ENCODE results near the gene DGUOK.
A peak's percentile ranks its signal among the peaks of the same experiment; 100 is the strongest.

Gene DGUOK

DNA sequence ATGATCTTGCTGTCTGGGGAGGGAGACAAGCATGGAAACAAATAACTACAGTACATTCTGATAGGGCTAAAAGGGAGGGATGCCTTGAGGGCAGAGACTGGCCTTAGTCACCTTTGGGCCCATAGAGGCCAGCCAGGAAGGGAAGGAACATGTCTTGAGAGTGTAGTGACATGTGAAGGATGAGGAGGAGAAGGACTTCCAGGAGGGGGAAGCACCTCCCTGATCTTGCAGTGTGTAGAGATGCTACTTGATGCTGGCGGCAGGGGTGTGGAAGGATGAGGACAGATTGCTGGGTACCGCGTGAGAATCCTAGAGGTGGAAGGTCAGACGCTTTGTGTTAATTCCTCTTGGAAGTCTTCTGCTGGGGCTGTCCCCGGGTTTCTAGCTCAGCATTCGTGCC is 71.1 kb downstream of the DGUOK start:
- Histone ChIP-seq H3K23ac (ENCODE audit: low read length in 2 of 2) (no peak overlapping the region), H3K27ac (ENCODE audit: low read length, poor library complexity, severe bottlenecking) (no peak overlapping the region), H3K14ac (ENCODE audit: low read length in 2 of 2) (no peak overlapping the region), H2BK12ac (ENCODE audit: low read length in 2 of 2) (no peak overlapping the region), H2AFZ (ENCODE audit: low read depth, low read length) (no peak overlapping the region), H3K79me1 (replicated peaks; ENCODE audit: low read length, poor library complexity, severe bottlenecking) (peaks cover 50% of the 10 kb centered on the region), H3K9ac (ENCODE audit: low read length) (no peak overlapping the region), H3K4ac (ENCODE audit: low read depth in 1 of 2, low read length in 2 of 2) (no peak overlapping the region), H4K8ac (ENCODE audit: low read length) (no peak overlapping the region), H2AK5ac (ENCODE audit: low read length, severe bottlenecking) (no peak overlapping the region), H3K4me1 (ENCODE audit: control insufficient read depth, insufficient read depth, low read depth, low read length) (peaks cover 26% of the 10 kb centered on the region), H3K18ac (ENCODE audit: low read depth in 1 of 2, low read length in 2 of 2) (no peak overlapping the region), H4K91ac (ENCODE audit: low read length) (no peak overlapping the region), H2BK15ac (ENCODE audit: low read depth, poor library complexity, severe bottlenecking) (no peak overlapping the region), H3K4me3 (ENCODE audit: insufficient read depth in 1 of 2, low read depth in 1 of 2, low read length in 2 of 2) (no peak overlapping the region), H2BK120ac (ENCODE audit: low read depth, low read length) (no peak overlapping the region), H3K4me2 (ENCODE audit: low read length, poor library complexity, severe bottlenecking) (no peak overlapping the region), H3K36me3 (ENCODE audit: control insufficient read depth in 1 of 2, insufficient read depth in 2 of 2, low read depth in 1 of 2, low read length in 2 of 2) (peaks cover 0 to 4% of the 10 kb centered on the region in 2 experiments), H3K27me3 (ENCODE audit: control insufficient read depth in 1 of 2, insufficient read depth in 1 of 2, low read length in 2 of 2) (peaks cover 0 to 34% of the 10 kb centered on the region in 2 experiments), H2BK5ac (ENCODE audit: low read depth, low read length, poor library complexity, severe bottlenecking) (no peak overlapping the region), H3K9me3 (ENCODE audit: control insufficient read depth, low read length) (no peaks in the 10 kb centered on the region)
- 95% methylated on average over 4 of the region's 6 CpGs for WGBS
- DNase-seq = no peak

- Histone ChIP-seq H3K4me2 (ENCODE audit: low read length, poor library complexity, severe bottlenecking) (no peak overlapping the region), H3K27ac (ENCODE audit: low read length, poor library complexity, severe bottlenecking) (no peak overlapping the region), H3K18ac (ENCODE audit: low read depth in 1 of 2, low read length in 2 of 2) (no peak overlapping the region), H2BK120ac (ENCODE audit: low read depth, low read length) (no peak overlapping the region), H4K91ac (ENCODE audit: low read length) (no peak overlapping the region), H2BK15ac (ENCODE audit: low read depth, poor library complexity, severe bottlenecking) (peak overlapping the region; percentile 78), H2BK5ac (ENCODE audit: low read depth, low read length, poor library complexity, severe bottlenecking) (no peak overlapping the region), H2AK5ac (ENCODE audit: low read length, severe bottlenecking) (no peak overlapping the region), H3K36me3 (ENCODE audit: control insufficient read depth in 1 of 2, insufficient read depth in 2 of 2, low read depth in 1 of 2, low read length in 2 of 2) (peaks cover 0 to 4% of the 10 kb centered on the region in 2 experiments), H3K4me3 (ENCODE audit: insufficient read depth in 1 of 2, low read depth in 1 of 2, low read length in 2 of 2) (no peak overlapping the region), H3K14ac (ENCODE audit: low read length in 2 of 2) (no peak overlapping the region), H3K27me3 (ENCODE audit: control insufficient read depth in 1 of 2, insufficient read depth in 1 of 2, low read length in 2 of 2) (peaks cover 0 to 34% of the 10 kb centered on the region in 2 experiments), H2AFZ (ENCODE audit: low read depth, low read length) (no peak overlapping the region), H3K79me1 (replicated peaks; ENCODE audit: low read length, poor library complexity, severe bottlenecking) (peaks cover 45% of the 10 kb centered on the region), H3K4me1 (ENCODE audit: control insufficient read depth, insufficient read depth, low read depth, low read length) (peaks cover 29% of the 10 kb centered on the region), H3K9ac (ENCODE audit: low read length) (no peak overlapping the region), H4K8ac (ENCODE audit: low read length) (no peak overlapping the region), H3K9me3 (ENCODE audit: control insufficient read depth, low read length) (no peaks in the 10 kb centered on the region), H3K23ac (ENCODE audit: low read length in 2 of 2) (no peak overlapping the region), H2BK12ac (ENCODE audit: low read length in 2 of 2) (no peak overlapping the region), H3K4ac (ENCODE audit: low read depth in 1 of 2, low read length in 2 of 2) (no peak overlapping the region)
- no peak for DNase-seq
- WGBS = 93% methylated on average over 8 of the region's 8 CpGs
Observed at GRCh38 chr2:73998451-73998850, 71.8 kb downstream of the DGUOK start.

GRCh38 chr2:73998933-73999332 is 72.3 kb downstream of the DGUOK start:
- H3K79me1 ChIP-seq (replicated peaks; ENCODE audit: low read length, poor library complexity, severe bottlenecking) = peaks cover 44% of the 10 kb centered on the region
- no peak overlapping the region for H3K9ac ChIP-seq (ENCODE audit: low read length)
- H3K9me3 ChIP-seq (ENCODE audit: control insufficient read depth, low read length) = no peaks in the 10 kb centered on the region
- H2BK12ac ChIP-seq (ENCODE audit: low read length in 2 of 2) = no peak overlapping the region
- H3K18ac ChIP-seq (ENCODE audit: low read depth in 1 of 2, low read length in 2 of 2) = no peak overlapping the region
- H3K23ac ChIP-seq (ENCODE audit: low read length in 2 of 2) = no peak overlapping the region
- no peak overlapping the region for H3K4ac ChIP-seq (ENCODE audit: low read depth in 1 of 2, low read length in 2 of 2)
- no peak overlapping the region for H3K14ac ChIP-seq (ENCODE audit: low read length in 2 of 2)
- no peak for DNase-seq
- H3K4me2 ChIP-seq (ENCODE audit: low read length, poor library complexity, severe bottlenecking) = no peak overlapping the region
- H2BK5ac ChIP-seq (ENCODE audit: low read depth, low read length, poor library complexity, severe bottlenecking) = no peak overlapping the region
- H3K36me3 ChIP-seq (ENCODE audit: control insufficient read depth in 1 of 2, insufficient read depth in 2 of 2, low read depth in 1 of 2, low read length in 2 of 2) = peaks cover 0 to 4% of the 10 kb centered on the region in 2 experiments
- H4K91ac ChIP-seq (ENCODE audit: low read length) = no peak overlapping the region
- no peak overlapping the region for H3K27ac ChIP-seq (ENCODE audit: low read length, poor library complexity, severe bottlenecking)
- WGBS = 94% methylated on average over 4 of the region's 4 CpGs
- no peak overlapping the region for H3K4me3 ChIP-seq (ENCODE audit: insufficient read depth in 1 of 2, low read depth in 1 of 2, low read length in 2 of 2)
- peak overlapping the region; percentile 78 for H2BK15ac ChIP-seq (ENCODE audit: low read depth, poor library complexity, severe bottlenecking)
- no peak overlapping the region for H2AK5ac ChIP-seq (ENCODE audit: low read length, severe bottlenecking)
- H4K8ac ChIP-seq (ENCODE audit: low read length) = no peak overlapping the region
- peaks cover 0 to 34% of the 10 kb centered on the region in 2 experiments for H3K27me3 ChIP-seq (ENCODE audit: control insufficient read depth in 1 of 2, insufficient read depth in 1 of 2, low read length in 2 of 2)
- no peak overlapping the region for H2AFZ ChIP-seq (ENCODE audit: low read depth, low read length)
- H3K4me1 ChIP-seq (ENCODE audit: control insufficient read depth, insufficient read depth, low read depth, low read length) = peaks cover 34% of the 10 kb centered on the region
- no peak overlapping the region for H2BK120ac ChIP-seq (ENCODE audit: low read depth, low read length)

- Histone ChIP-seq H2AK5ac (ENCODE audit: low read length, severe bottlenecking) (no peak overlapping the region), H3K9me3 (ENCODE audit: control insufficient read depth, low read length) (no peaks in the 10 kb centered on the region), H4K91ac (ENCODE audit: low read length) (no peak overlapping the region), H3K79me1 (replicated peaks; ENCODE audit: low read length, poor library complexity, severe bottlenecking) (peaks cover 53% of the 10 kb centered on the region), H3K14ac (ENCODE audit: low read length in 2 of 2) (no peak overlapping the region), H4K8ac (ENCODE audit: low read length) (no peak overlapping the region), H3K4ac (ENCODE audit: low read depth in 1 of 2, low read length in 2 of 2) (no peak overlapping the region), H3K27ac (ENCODE audit: low read length, poor library complexity, severe bottlenecking) (no peak overlapping the region), H2BK15ac (ENCODE audit: low read depth, poor library complexity, severe bottlenecking) (no peak overlapping the region), H3K4me1 (ENCODE audit: control insufficient read depth, insufficient read depth, low read depth, low read length) (peaks cover 41% of the 10 kb centered on the region), H3K36me3 (ENCODE audit: control insufficient read depth in 1 of 2, insufficient read depth in 2 of 2, low read depth in 1 of 2, low read length in 2 of 2) (peaks cover 0 to 9% of the 10 kb centered on the region in 2 experiments), H3K18ac (ENCODE audit: low read depth in 1 of 2, low read length in 2 of 2) (peak overlapping the region in 1 of 2 experiments; percentile 1), H2BK120ac (ENCODE audit: low read depth, low read length) (no peak overlapping the region), H2BK5ac (ENCODE audit: low read depth, low read length, poor library complexity, severe bottlenecking) (no peak overlapping the region), H3K23ac (ENCODE audit: low read length in 2 of 2) (no peak overlapping the region), H3K27me3 (ENCODE audit: control insufficient read depth in 1 of 2, insufficient read depth in 1 of 2, low read length in 2 of 2) (peaks cover 0 to 34% of the 10 kb centered on the region in 2 experiments), H2AFZ (ENCODE audit: low read depth, low read length) (no peak overlapping the region), H3K4me2 (ENCODE audit: low read length, poor library complexity, severe bottlenecking) (no peak overlapping the region), H2BK12ac (ENCODE audit: low read length in 2 of 2) (no peak overlapping the region), H3K9ac (ENCODE audit: low read length) (no peak overlapping the region), H3K4me3 (ENCODE audit: insufficient read depth in 1 of 2, low read depth in 1 of 2, low read length in 2 of 2) (no peak overlapping the region)
- DNase-seq = peak; percentile 69
- WGBS = 40% methylated on average over 10 of the region's 10 CpGs
Observed at GRCh38 chr2:73999881-74000597, 73.4 kb downstream of the DGUOK start.

All from mesenchymal stem cell (in vitro differentiated cells and primary cell).